T-cell (primary cell): ENCODE measurements around the gene HSD11B2. TPM values are rescaled to one million over a fixed set of nuclear protein-coding genes. Genes with fewer than 3 reads are reported as not detected.
A peak's percentile ranks its signal among the peaks of the same experiment; 100 is the strongest.

ENCODE experiments used
- ATAC-seq, 4 experiments: fragments of 200-7000 bp in 3 of 4; fragments of 150-1000 bp in 1 of 4; cut with Tn5 transposase; replicated peaks in 1 of 4; 1 replicate in 3 of 4; 2 replicates in 1 of 4; pipeline ENCODE4 v1.10.0; 2021; ENCODE audit warnings: moderate library complexity in 3 of 4, mild to moderate bottlenecking in 2 of 4, moderate number of reproducible peaks in 1 of 4
- CTCF ChIA-PET, 2 donors: fragments of 300-600 bp; sonication (Branson Sonifier 250); formaldehyde crosslinking; loops; one replicate each; lab custom pipeline; 2022; ENCODE audit warnings: antibody characterized with exemption in 2 of 2; lab: Charles Lee
- POLR2A ChIA-PET, 2 donors: fragments of 300-600 bp; sonication (Branson Sonifier 250); formaldehyde crosslinking; loops; one replicate each; lab custom pipeline; 2022; ENCODE audit warnings: antibody characterized with exemption in 2 of 2; lab: Charles Lee
- DNase-seq, 35 experiments: peaks; one replicate each; pipeline versions ENCODE4 v3.0.0 to v3.0.0-alpha.2; 2013 to 2023
- H3K27ac ChIP-seq: one replicate; pipeline ENCODE4 v1.5.1; 2013; ENCODE audit warnings: low read length
- H3K27me3 ChIP-seq, 2 experiments: replicated peaks in 1 of 2; 1 replicate in 1 of 2; 2 replicates in 1 of 2; pipeline versions ENCODE4 v1.6.1 to v1.7.0; 2013; ENCODE audit warnings: low read length in 1 of 2, mixed read lengths in 1 of 2; ENCODE audit not compliant: control insufficient read depth in 2 of 2, insufficient read depth in 2 of 2; ENCODE audit errors: extremely low read depth in 1 of 2
- H3K36me3 ChIP-seq, 2 donors: 1 replicate in 1 of 2; 2 replicates in 1 of 2; pipeline versions ENCODE4 v1.6.1 to v1.7.0; 2013; ENCODE audit warnings: low read length in 1 of 2; ENCODE audit not compliant: control insufficient read depth in 2 of 2, insufficient read depth in 1 of 2; ENCODE audit errors: extremely low read depth in 1 of 2
- H3K4me1 ChIP-seq, 2 experiments: 1 replicate in 1 of 2; 2 replicates in 1 of 2; pipeline versions ENCODE4 v1.6.1 to v1.7.0; 2013; ENCODE audit warnings: low read length in 2 of 2, mixed read lengths in 1 of 2; ENCODE audit not compliant: insufficient read depth in 2 of 2, control insufficient read depth in 1 of 2; ENCODE audit errors: extremely low read depth in 1 of 2
- H3K4me3 ChIP-seq, 2 donors: 1 replicate in 1 of 2; 2 replicates in 1 of 2; pipeline versions ENCODE4 v1.5.1 to v1.7.0; 2013; ENCODE audit warnings: mild to moderate bottlenecking in 2 of 2, low read length in 1 of 2, moderate library complexity in 1 of 2; ENCODE audit not compliant: control insufficient read depth in 1 of 2; ENCODE audit errors: extremely low read depth in 1 of 2
- H3K9me3 ChIP-seq: 2 replicates; pipeline ENCODE4 v1.7.0; 2013
- H3K27ac Mint-ChIP-seq, 2 donors: one replicate each; pipeline ENCODE4 v1.8.0; 2020 to 2021; ENCODE audit warnings: mild to moderate bottlenecking in 2 of 2, mixed read lengths in 2 of 2
- H3K27me3 Mint-ChIP-seq, 2 donors: one replicate each; pipeline ENCODE4 v1.8.0; 2021 to 2022; ENCODE audit warnings: mixed read lengths in 2 of 2
- H3K36me3 Mint-ChIP-seq: one replicate; pipeline ENCODE4 v1.8.0; 2021; ENCODE audit warnings: mixed read lengths
- H3K4me1 Mint-ChIP-seq, 3 donors: one replicate each; pipeline ENCODE4 v1.8.0; 2020 to 2022; ENCODE audit warnings: mixed read lengths in 3 of 3, mild to moderate bottlenecking in 1 of 3
- H3K4me3 Mint-ChIP-seq, 3 donors: one replicate each; pipeline ENCODE4 v1.8.0; 2020 to 2022; ENCODE audit warnings: mild to moderate bottlenecking in 3 of 3, mixed read lengths in 3 of 3, moderate library complexity in 3 of 3
- H3K9me3 Mint-ChIP-seq, 3 donors: one replicate each; pipeline ENCODE4 v1.8.0; 2020 to 2022; ENCODE audit warnings: mixed read lengths in 3 of 3
- WGBS: methylation state at CpG from one replicate; pipeline ENCODE4 v1.1.5; 2013; ENCODE audit warnings: missing lambda C conversion rate; ENCODE audit not compliant: insufficient coverage; 5-methylcytosine and 5-hydroxymethylcytosine counted together
- total RNA-seq, 35 experiments: library from RNA in 6 of 35; stranded (reverse) in 6 of 35; fragments of 120-200 nt in 1 of 35; gene quantifications; one replicate each; pipeline versions ENCODE4 v1.2.1 to v1.2.4 and lab custom pipeline; 2013 to 2026

Gene HSD11B2
- total RNA-seq, 5 donors from 2014 or later (not counting 1 experiment from before 2014, with no cell fraction given), result 0.20 to 0.32 (median 0.29) TPM; not detected in 2

DNA sequence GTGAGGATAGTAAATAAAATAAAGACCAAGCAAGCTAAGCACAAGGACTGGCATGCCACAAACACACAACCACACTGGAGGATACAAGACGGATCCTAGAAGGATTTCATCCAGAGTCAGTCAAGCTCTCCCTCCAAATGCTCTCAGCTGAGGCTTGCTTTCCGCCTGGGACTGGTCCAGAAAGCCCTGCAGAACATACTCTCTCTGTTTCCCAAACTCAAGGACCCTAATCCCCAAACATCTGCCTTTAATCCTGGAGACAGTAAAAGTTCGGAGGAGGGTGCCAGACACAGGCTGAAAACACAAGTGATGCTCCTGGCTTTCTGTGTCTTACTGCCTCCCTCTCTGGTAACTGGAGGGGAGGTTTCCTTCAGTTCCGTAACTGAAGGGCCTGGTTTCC is 5.3 kb upstream of the HSD11B2 start:
- H3K36me3 Mint-ChIP-seq, result peaks cover 3% of the 10 kb centered on the region
- 79% methylated on average over 4 of the region's 4 CpGs for WGBS
- Histone ChIP-seq H3K27ac (no peak overlapping the region), H3K27me3 (peaks cover 20 to 68% of the 10 kb centered on the region in 2 experiments), H3K4me1 (peaks cover 0 to 14% of the 10 kb centered on the region in 2 experiments), H3K36me3 (no peaks in the 10 kb centered on the region), H3K9me3 (no peaks in the 10 kb centered on the region), H3K4me3 (no peak overlapping the region)
- ATAC-seq, result no peak
- no peaks in the 10 kb centered on the region for H3K9me3 Mint-ChIP-seq
- peaks cover 39 to 43% of the 10 kb centered on the region in 2 donors for H3K27me3 Mint-ChIP-seq
- ChIA-PET CTCF (interaction anchor here in 1 of 2 donors (1.1 kb wide), 1 partner anchor 23 kb away, joined by 3 read pairs; no protein-coding TSS in a partner anchor), POLR2A (no interaction called here)
- DNase-seq, result no peak
- H3K27ac Mint-ChIP-seq, result no peak overlapping the region
- H3K4me1 Mint-ChIP-seq, result peaks cover 0 to 6% (median 3%) of the 10 kb centered on the region in 3 donors
- H3K4me3 Mint-ChIP-seq, result no peak overlapping the region

DNA sequence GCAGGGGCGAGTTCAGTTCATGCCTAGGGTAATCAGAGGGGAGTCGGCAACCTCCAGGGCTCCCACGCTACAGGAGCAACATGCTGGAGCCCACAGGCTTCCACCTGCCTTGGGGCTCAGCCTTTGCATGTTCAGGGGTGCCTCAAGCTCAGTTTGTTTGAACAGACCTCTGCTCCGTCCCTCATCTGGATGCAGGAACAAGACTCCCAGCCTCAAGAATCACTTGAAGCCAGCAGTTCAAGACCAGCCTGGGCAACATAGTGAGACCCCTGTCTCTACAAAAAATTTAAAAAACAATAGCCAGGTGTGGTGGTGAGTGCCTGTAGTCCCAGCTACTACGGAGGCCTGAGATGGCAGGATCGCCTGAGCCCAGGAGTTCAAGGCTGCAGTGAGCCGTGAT is 4.9 kb upstream of the HSD11B2 start:
- no peaks in the 10 kb centered on the region for H3K9me3 Mint-ChIP-seq
- POLR2A ChIA-PET, result no interaction called here
- DNase-seq (no peak), ATAC-seq (no peak)
- H3K4me1 Mint-ChIP-seq, result peaks cover 0 to 6% (median 3%) of the 10 kb centered on the region in 3 donors
- peaks cover 0 to 15% of the 10 kb centered on the region in 2 experiments for H3K4me1 ChIP-seq
- H3K36me3 ChIP-seq, result no peaks in the 10 kb centered on the region
- peaks cover 3% of the 10 kb centered on the region for H3K36me3 Mint-ChIP-seq
- H3K27ac ChIP-seq, result no peak overlapping the region
- no peak overlapping the region for H3K27ac Mint-ChIP-seq
- 68% methylated on average over 3 of the region's 7 CpGs for WGBS
- H3K4me3 Mint-ChIP-seq, result no peak overlapping the region
- H3K27me3 Mint-ChIP-seq, result peaks cover 39 to 43% of the 10 kb centered on the region in 2 donors
- CTCF ChIA-PET, result interaction anchor here in 1 of 2 donors (1.1 kb wide), 1 partner anchor 22 kb away, joined by 3 read pairs; no protein-coding TSS in a partner anchor
- no peaks in the 10 kb centered on the region for H3K9me3 ChIP-seq
- H3K4me3 ChIP-seq, result no peak overlapping the region
- H3K27me3 ChIP-seq, result peaks cover 20 to 64% of the 10 kb centered on the region in 2 experiments

DNA sequence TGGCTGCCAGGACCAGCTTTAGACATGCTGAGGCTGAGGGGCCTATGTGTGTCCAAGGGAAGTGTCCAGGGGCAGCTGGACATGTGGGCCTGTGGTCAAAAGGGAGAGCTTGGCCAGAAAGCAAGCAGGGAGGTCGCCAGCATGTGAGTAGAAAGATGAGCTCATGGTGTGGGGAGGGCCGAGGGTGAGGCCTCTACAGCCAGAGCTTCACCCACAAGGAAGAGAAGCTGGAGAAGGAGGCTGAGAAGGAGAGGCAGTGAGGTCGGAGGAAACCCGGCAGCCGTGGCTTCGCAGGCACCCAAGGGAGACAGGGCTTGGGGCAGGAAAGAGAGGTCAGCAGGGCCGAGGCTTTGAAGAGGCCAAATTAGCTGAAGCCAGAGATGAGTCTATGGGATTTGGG is 4.0 kb upstream of the HSD11B2 start:
- no peak overlapping the region for H3K4me3 Mint-ChIP-seq
- no peaks in the 10 kb centered on the region for H3K9me3 ChIP-seq
- peaks cover 21 to 66% of the 10 kb centered on the region in 2 experiments for H3K27me3 ChIP-seq
- ATAC-seq (no peak), DNase-seq (no peak)
- H3K4me1 ChIP-seq, result peaks cover 0 to 21% of the 10 kb centered on the region in 2 experiments
- H3K9me3 Mint-ChIP-seq, result no peaks in the 10 kb centered on the region
- no peak overlapping the region for H3K27ac ChIP-seq
- ChIA-PET CTCF (interaction anchor here (0.5 to 0.6 kb wide), 6 partner anchors 20 to 1477 kb away, joined by 3 to 4 read pairs (median 3); no protein-coding TSS in a partner anchor), POLR2A (no interaction called here)
- peaks cover 3% of the 10 kb centered on the region for H3K36me3 Mint-ChIP-seq
- no peaks in the 10 kb centered on the region for H3K36me3 ChIP-seq
- H3K27ac Mint-ChIP-seq, result no peak overlapping the region
- H3K27me3 Mint-ChIP-seq, result peaks cover 39 to 45% of the 10 kb centered on the region in 2 donors
- peaks cover 0 to 11% (median 5%) of the 10 kb centered on the region in 3 donors for H3K4me1 Mint-ChIP-seq
- WGBS, result 76% methylated on average over 7 of the region's 7 CpGs
- H3K4me3 ChIP-seq, result no peak overlapping the region

DNA sequence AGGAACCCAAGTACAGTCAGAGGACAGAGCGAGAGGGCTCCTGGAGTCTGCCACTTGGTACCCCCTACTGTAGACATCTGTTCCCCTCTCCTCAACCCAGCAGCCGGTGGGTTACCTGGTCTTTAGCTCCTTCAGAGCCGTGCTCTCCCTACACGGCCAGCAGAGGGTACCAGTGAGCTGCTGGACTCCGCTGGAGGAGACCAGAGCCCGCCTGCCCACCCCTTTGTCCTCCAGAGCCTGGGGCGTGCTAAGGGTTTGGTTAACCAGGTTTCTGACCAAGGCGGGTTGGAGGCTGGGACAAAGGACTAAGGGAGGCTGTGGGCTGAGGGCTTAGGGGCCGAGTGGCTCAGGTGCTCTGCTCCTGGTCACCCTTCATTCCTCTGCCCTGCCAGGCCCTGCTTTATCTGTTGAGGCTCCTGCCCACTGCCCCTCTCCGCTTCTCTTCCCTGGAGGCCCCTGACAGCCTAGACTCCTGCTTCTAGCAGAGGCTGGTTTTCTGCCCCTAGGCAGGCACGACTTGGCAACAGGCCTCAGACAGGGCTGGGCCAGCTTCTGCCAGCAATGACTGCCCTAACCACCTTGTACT is 2.7 kb upstream of the HSD11B2 start:
- Mint-ChIP-seq H3K4me1 (peaks cover 5 to 16% (median 7%) of the 10 kb centered on the region in 3 donors), H3K27ac (no peak overlapping the region), H3K36me3 (peaks cover 3% of the 10 kb centered on the region), H3K4me3 (no peak overlapping the region), H3K27me3 (peaks cover 33 to 49% of the 10 kb centered on the region in 2 donors), H3K9me3 (no peaks in the 10 kb centered on the region)
- H3K4me1 ChIP-seq, result peaks cover 0 to 21% of the 10 kb centered on the region in 2 experiments
- ChIA-PET CTCF (interaction anchor here in 1 of 2 donors (1.0 to 1.1 kb wide), 5 partner anchors 14 to 86 kb away, joined by 4 to 6 read pairs (median 4); partner anchors contain the start of gene ATP6V0D1), POLR2A (no interaction called here)
- no peak overlapping the region for H3K27ac ChIP-seq
- peak in 30 of 35 experiments; percentile 7 to 62 (median 30) for DNase-seq
- ATAC-seq, result peak; percentile 37 to 56 (median 50)
- H3K27me3 ChIP-seq, result peaks cover 16 to 75% of the 10 kb centered on the region in 2 experiments
- H3K9me3 ChIP-seq, result no peaks in the 10 kb centered on the region
- no peaks in the 10 kb centered on the region for H3K36me3 ChIP-seq
- 21% methylated on average over 10 of the region's 11 CpGs for WGBS
- H3K4me3 ChIP-seq, result no peak overlapping the region

GRCh38 chr16:67429053-67429798 is 1.7 kb upstream of the HSD11B2 start:
- Mint-ChIP-seq H3K4me3 (peak overlapping the region; percentile 41 to 83 (median 60)), H3K9me3 (no peaks in the 10 kb centered on the region), H3K27me3 (peaks cover 28 to 49% of the 10 kb centered on the region in 2 donors), H3K36me3 (peaks cover 3% of the 10 kb centered on the region), H3K27ac (no peak overlapping the region), H3K4me1 (peaks cover 5 to 16% (median 7%) of the 10 kb centered on the region in 3 donors)
- CTCF ChIA-PET, result no interaction called here
- DNase-seq (no peak), ATAC-seq (no peak)
- POLR2A ChIA-PET, result no interaction called here
- Histone ChIP-seq H3K27me3 (peaks cover 15 to 75% of the 10 kb centered on the region in 2 experiments), H3K4me3 (no peak overlapping the region), H3K4me1 (peaks cover 0 to 21% of the 10 kb centered on the region in 2 experiments), H3K9me3 (no peaks in the 10 kb centered on the region), H3K27ac (no peak overlapping the region), H3K36me3 (no peaks in the 10 kb centered on the region)
- WGBS, result 93% methylated on average over 2 of the region's 3 CpGs

GRCh38 chr16:67429799-67430503 is 970 bp upstream of the HSD11B2 start:
- peaks cover 28 to 49% of the 10 kb centered on the region in 2 donors for H3K27me3 Mint-ChIP-seq
- ChIA-PET CTCF (no interaction called here), POLR2A (no interaction called here)

More at GRCh38 chr16:67429799-67430503, 970 bp upstream of the HSD11B2 start:
- no peak overlapping the region for H3K27ac Mint-ChIP-seq
- no peak overlapping the region for H3K27ac ChIP-seq
- 39% methylated on average over 7 of the region's 13 CpGs for WGBS
- peak overlapping the region; percentile 73 to 83 (median 73) for H3K4me3 Mint-ChIP-seq
- H3K4me1 Mint-ChIP-seq, result peaks cover 5 to 16% (median 7%) of the 10 kb centered on the region in 3 donors
- H3K9me3 Mint-ChIP-seq, result no peaks in the 10 kb centered on the region
- no peaks in the 10 kb centered on the region for H3K36me3 ChIP-seq
- DNase-seq, result no peak
- no peaks in the 10 kb centered on the region for H3K9me3 ChIP-seq
- peaks cover 12 to 67% of the 10 kb centered on the region in 2 experiments for H3K27me3 ChIP-seq
- no peak for ATAC-seq
- H3K36me3 Mint-ChIP-seq, result peaks cover 3% of the 10 kb centered on the region
- peaks cover 0 to 21% of the 10 kb centered on the region in 2 experiments for H3K4me1 ChIP-seq
- peak overlapping the region in 1 of 2 donors; percentile 58 for H3K4me3 ChIP-seq
